ENCODE measurements around the gene MATN3.
A peak's percentile ranks its signal among the peaks of the same experiment; 100 is the strongest.

Gene MATN3

GRCh38 chr2:19993731-19994130 is 18.7 kb downstream of the MATN3 start:
- no peak for DNase-seq

- DNase-seq = no peak
These were observed 20.6 kb downstream of the MATN3 start for GRCh38 chr2:19991895-19992294.

- no peak for DNase-seq
These were observed 22.1 kb downstream of the MATN3 start for GRCh38 chr2:19990416-19990728.

GRCh38 chr2:19989667-19990415 is 22.6 kb downstream of the MATN3 start, which contains the start of gene WDR35:
Gene WDR35 (minus strand): TSS chr2:19990105. CDS start chr2:19990015, 90 bp downstream.
- peak; percentile 91 for DNase-seq

- DNase-seq = no peak
These were observed 23.2 kb downstream of the MATN3 start for GRCh38 chr2:19989342-19989666.

GRCh38 chr2:19988600-19988999 is 23.9 kb downstream of the MATN3 start:
- no peak for DNase-seq

- DNase-seq = no peak
These were observed 24.5 kb downstream of the MATN3 start for GRCh38 chr2:19987936-19988335.

GRCh38 chr2:19982268-19982667 is 30.2 kb downstream of the MATN3 start:
- no peak for DNase-seq

GRCh38 chr2:19979932-19980331 is 32.5 kb downstream of the MATN3 start:
- DNase-seq = no peak

GRCh38 chr2:19973466-19973865 is 39.0 kb downstream of the MATN3 start:
- no peak for DNase-seq

GRCh38 chr2:19971691-19972090 is 40.8 kb downstream of the MATN3 start:
- DNase-seq = no peak

GRCh38 chr2:19963386-19963785 is 49.1 kb downstream of the MATN3 start:
- no peak for DNase-seq

GRCh38 chr2:19955544-19956422 is 56.7 kb downstream of the MATN3 start:
- peak; percentile 71 for DNase-seq

GRCh38 chr2:19949071-19949470 is 63.4 kb downstream of the MATN3 start:
- no peak for DNase-seq

- DNase-seq = no peak
These were observed 65.1 kb downstream of the MATN3 start for GRCh38 chr2:19947184-19947940.

- DNase-seq = no peak
These were observed 68.1 kb downstream of the MATN3 start for GRCh38 chr2:19944205-19944845.

GRCh38 chr2:19943189-19943588 is 69.3 kb downstream of the MATN3 start:
- DNase-seq = no peak

GRCh38 chr2:19942199-19942598 is 70.3 kb downstream of the MATN3 start:
- no peak for DNase-seq
